Choroid plexus epithelial cell (primary cell): ENCODE results near the gene HPN.
A peak's percentile ranks its signal among the peaks of the same experiment; 100 is the strongest.

Experiments used
- DNase-seq: peaks from one replicate; pipeline ENCODE4 v3.0.0-alpha.2; 2010; ENCODE audit warnings: low read depth
- H3K4me3 ChIP-seq: 2 replicates; pipeline ENCODE4 v1.5.1; 2011; ENCODE audit warnings: low read depth, mild to moderate bottlenecking, control low read depth, low read length, moderate library complexity
- CTCF ChIP-seq: conservative IDR thresholded peaks from 2 replicates; pipeline ENCODE4 v1.5.1; 2011; ENCODE audit warnings: low read depth, mild to moderate bottlenecking, control low read depth, inconsistent platforms, low read length, moderate library complexity

Gene HPN

DNA sequence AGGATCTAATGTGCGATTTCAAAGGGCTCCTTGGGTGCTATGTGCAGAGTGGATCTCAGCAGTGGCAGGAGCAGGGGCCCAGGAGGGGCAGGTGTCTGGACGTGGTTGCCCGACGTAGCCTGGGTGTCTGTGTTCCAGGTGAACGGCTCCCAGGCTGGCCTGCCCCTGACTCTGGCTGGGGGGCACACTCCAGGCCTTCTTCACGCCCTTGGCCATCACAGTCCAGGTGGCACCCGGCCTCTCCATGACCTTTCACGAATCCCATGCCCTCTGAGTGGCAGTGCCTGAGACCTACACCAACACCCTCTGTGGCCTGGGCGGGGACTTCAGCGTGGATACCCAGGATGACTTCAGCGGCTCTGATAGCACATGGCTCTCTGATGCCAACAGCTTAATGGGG lies 62.8 kb downstream of the HPN start:
- no peak for DNase-seq
- H3K4me3 ChIP-seq: no peak overlapping the region
- TF ChIP-seq CTCF: no peak

DNA sequence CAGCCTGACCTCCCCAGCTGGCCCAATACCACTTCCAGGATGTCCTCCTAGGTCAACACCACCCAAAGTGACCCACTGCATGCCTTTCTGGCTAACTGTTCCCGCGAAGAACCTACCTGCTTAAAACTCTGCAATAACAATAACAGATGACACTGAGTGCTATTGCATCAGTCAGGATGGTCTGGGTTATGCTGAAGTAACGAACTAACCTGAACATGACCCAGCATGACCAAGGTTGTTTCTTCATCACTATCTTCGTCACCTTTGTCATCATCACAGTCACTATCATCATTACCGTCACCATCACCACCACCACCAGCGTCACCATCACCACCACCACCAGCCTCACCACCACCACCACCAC lies 63.5 kb downstream of the HPN start:
- no peak for TF ChIP-seq CTCF
- no peak for DNase-seq
- H3K4me3 ChIP-seq: no peak overlapping the region

DNA sequence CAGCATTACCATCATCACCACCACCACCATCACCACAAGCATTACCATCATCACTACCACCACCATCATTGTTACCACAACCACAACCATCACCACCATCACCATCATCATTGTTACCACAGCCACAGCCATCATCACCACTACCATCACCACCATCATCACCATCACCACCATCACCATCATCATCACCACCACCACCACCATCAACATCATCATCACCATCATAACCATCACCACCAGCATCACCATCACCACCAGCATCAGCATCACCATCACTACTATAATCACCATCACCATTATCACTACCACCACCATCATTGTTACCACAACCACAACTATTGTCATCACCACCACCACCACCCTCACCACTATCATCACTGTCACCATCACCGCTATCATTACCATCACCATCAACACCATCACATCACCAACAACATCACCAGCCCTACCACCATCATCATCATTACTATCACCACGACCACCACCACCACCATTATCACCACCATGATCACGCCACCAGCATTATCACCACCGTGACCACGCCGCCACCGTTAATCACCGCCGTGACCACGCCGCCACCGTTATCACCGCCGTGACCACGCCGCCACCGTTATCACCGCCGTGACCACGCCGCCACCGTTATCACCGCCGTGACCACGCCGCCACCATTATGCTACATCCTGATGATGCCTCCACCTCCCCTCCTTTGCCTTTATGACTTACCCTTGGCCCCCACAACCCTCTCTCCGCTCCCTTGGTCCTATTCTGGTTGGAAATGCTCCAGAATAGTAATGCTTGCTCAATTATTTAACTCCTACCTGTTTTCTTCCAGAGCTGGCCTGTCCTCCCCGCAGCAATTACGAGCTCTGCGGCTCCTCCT lies 64.1 kb downstream of the HPN start:
- DNase-seq: no peak
- H3K4me3 ChIP-seq: no peak overlapping the region
- no peak for TF ChIP-seq CTCF

DNA sequence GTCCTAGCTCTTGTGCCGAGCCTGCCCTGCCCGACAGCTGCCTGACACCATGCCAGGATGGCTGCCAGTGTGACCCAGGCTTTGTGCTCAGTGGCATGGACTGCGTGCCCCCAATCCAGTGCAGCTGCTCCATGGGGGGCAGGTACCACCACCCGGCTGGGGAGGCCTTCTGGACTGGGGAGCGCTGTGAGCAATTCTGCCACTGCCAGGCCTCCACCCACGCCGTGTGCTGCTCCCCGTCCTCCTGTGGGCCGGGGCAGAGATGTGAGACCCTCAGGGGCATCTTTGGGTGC lies 64.7 kb downstream of the HPN start:
- no peak for TF ChIP-seq CTCF
- no peak for DNase-seq
- no peak overlapping the region for H3K4me3 ChIP-seq

GRCh38 chr19:35106898-35107541 lies 65.5 kb downstream of the HPN start:
- no peak for DNase-seq
- no peak overlapping the region for H3K4me3 ChIP-seq
- TF ChIP-seq CTCF: no peak

DNA sequence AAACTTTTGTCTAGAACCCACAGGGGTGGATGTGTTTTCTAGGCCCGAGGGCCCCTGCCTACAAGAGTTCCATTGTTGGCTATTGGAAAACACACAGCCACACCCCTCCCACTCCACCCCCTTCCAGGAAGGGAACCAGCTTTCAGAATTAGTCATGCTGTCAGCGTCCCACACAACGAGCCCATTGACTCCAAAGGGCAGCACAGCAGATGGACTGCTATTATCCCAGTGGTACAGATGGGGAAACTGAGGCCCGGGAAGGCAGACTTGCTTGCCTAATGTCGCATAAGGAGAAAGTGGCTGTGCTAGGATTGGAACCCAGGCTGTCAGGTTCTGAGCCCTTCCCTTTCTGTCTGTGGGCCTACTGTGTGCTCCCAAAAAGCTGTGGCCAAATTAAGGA lies 66.0 kb downstream of the HPN start:
- no peak overlapping the region for H3K4me3 ChIP-seq
- TF ChIP-seq CTCF: no peak

GRCh38 chr19:35108730-35109129 lies 67.2 kb downstream of the HPN start:
- TF ChIP-seq CTCF: no peak
- DNase-seq: no peak
- H3K4me3 ChIP-seq: no peak overlapping the region

More for the DNA sequence above, 66.0 kb downstream of the HPN start:
- DNase-seq: peak; percentile 35
